ENCODE measurements around the gene OR7C1. TPM values are rescaled to one million over a fixed set of nuclear protein-coding genes. Genes with fewer than 3 reads are reported as not detected.

OR7C1 gene
- not detected in 2 replicates for total RNA-seq

GRCh38 chr19:14835011-14835410 lies at the start of gene OR7C1, which contains the start of gene OR7A5:
Gene OR7C1 (minus strand): TSS chr19:14835185. CDS start chr19:14800136, 35,049 bp downstream.
Gene OR7A5 (minus strand): TSS chr19:14835185. CDS start chr19:14828241, 6,944 bp downstream.

DNA sequence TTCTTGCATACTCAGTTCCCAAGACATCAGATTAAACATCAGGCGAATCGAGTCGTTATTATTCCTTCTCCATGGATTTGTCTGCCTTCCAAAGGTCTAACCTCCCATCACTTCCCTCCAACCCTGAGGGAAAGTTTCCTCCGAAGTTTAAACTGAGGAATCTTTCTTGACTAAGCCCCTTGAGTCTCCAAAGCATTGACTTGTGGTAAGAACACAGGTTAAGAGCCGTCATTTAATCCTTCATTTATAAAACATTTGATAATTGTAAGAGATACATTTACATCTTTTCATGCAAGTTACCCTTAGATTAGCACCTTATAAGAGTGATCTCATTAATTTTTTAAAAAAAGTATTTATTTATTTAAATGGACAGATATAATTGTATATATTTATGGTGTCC lies 13.8 kb upstream of the OR7C1 start, which contains the start of gene OR7A10:
TSS of gene OR7A10 (minus strand) at position 101 of the 400 bp plus-strand sequence. CDS start 7,045 bp downstream, outside the sequence.

GRCh38 chr19:14778110-14778845 lies 56.7 kb downstream of the OR7C1 start, which contains the start of gene ADGRE2:
Gene ADGRE2 (minus strand): TSS chr19:14778560. CDS start chr19:14776756, 1,804 bp downstream.

Other genes with a start within 250 kb of the OR7C1 start
- gene ADGRE3, start 160.3 kb downstream of the OR7C1 start, total RNA-seq: not detected in 2 replicates
- 10.9 and 17.6 TPM in 2 replicates for gene ZNF333, start 145.1 kb downstream of the OR7C1 start, total RNA-seq
- gene ADGRE2, start 56.6 kb downstream of the OR7C1 start, total RNA-seq: 0.09 and 0.93 TPM in 2 replicates
- not detected in 2 replicates for gene OR7A5, start within 50 bp of the OR7C1 start, total RNA-seq
- not detected in 2 replicates for gene OR7A10, start 13.7 kb upstream of the OR7C1 start, total RNA-seq
- gene OR7A17, start 50.9 kb upstream of the OR7C1 start, total RNA-seq: not detected in 2 replicates
- not detected in 2 replicates for gene OR7C2, start 106.3 kb upstream of the OR7C1 start, total RNA-seq
- not detected in 2 replicates for gene SLC1A6, start 144.7 kb upstream of the OR7C1 start, total RNA-seq
- not detected in 2 replicates for gene CASP14, start 214.3 kb upstream of the OR7C1 start, total RNA-seq
- gene OR1I1, start 247.0 kb upstream of the OR7C1 start, total RNA-seq: not detected in 2 replicates